T-helper 17 cell (primary cell): ENCODE results near the gene BPIFB2. TPM values are rescaled to one million over a fixed set of nuclear protein-coding genes. Genes with fewer than 3 reads are reported as not detected.

Source experiments
- ATAC-seq: fragments of 150-1000 bp; cut with Tn5 transposase; 2 replicates; pipeline ENCODE4 v1.10.0; 2021; ENCODE audit warnings: mild to moderate bottlenecking, moderate library complexity
- DNase-seq, 3 donors: peaks; one replicate each; pipeline versions ENCODE4 v3.0.0 to v3.0.0-alpha.2; 2020 to 2021
- H3K9me3 ChIP-seq: one replicate; pipeline ENCODE4 v1.7.0; 2013; ENCODE audit warnings: low read length, mild to moderate bottlenecking; ENCODE audit not compliant: control insufficient read depth, poor library complexity, severe bottlenecking
- H3K27ac Mint-ChIP-seq: one replicate; pipeline ENCODE4 v1.8.0; 2022; ENCODE audit warnings: mild to moderate bottlenecking, moderate library complexity, mixed read lengths
- H3K27me3 Mint-ChIP-seq: one replicate; pipeline ENCODE4 v1.8.0; 2022; ENCODE audit warnings: mixed read lengths
- H3K36me3 Mint-ChIP-seq: one replicate; pipeline ENCODE4 v1.8.0; 2022; ENCODE audit warnings: low read depth, mixed read lengths
- H3K4me1 Mint-ChIP-seq: one replicate; pipeline ENCODE4 v1.8.0; 2022; ENCODE audit warnings: mild to moderate bottlenecking, mixed read lengths
- H3K4me3 Mint-ChIP-seq: one replicate; pipeline ENCODE4 v1.8.0; 2022; ENCODE audit warnings: mild to moderate bottlenecking, moderate library complexity, mixed read lengths
- total RNA-seq, 4 donors: library from RNA in 2 of 4; stranded (reverse) in 2 of 4; gene quantifications; one replicate each; pipeline ENCODE4 v1.2.3 and lab custom pipeline; 2022 to 2026

Gene BPIFB2
- total RNA-seq, 2 donors from 2014 or later: not detected

- Mint-ChIP-seq H3K4me1 (peaks cover 12% of the 10 kb centered on the region), H3K4me3 (no peak overlapping the region), H3K36me3 (no peaks in the 10 kb centered on the region), H3K27me3 (no peaks in the 10 kb centered on the region), H3K27ac (no peak overlapping the region)
- DNase-seq (no peak), ATAC-seq (no peak)
- H3K9me3 ChIP-seq: no peaks in the 10 kb centered on the region
These were observed 7.8 kb upstream of the BPIFB2 start for GRCh38 chr20:32999603-33000250.

GRCh38 chr20:33000802-33001466 is 6.6 kb upstream of the BPIFB2 start:
- Mint-ChIP-seq H3K4me1 (peaks cover 12% of the 10 kb centered on the region), H3K27me3 (no peaks in the 10 kb centered on the region), H3K36me3 (no peaks in the 10 kb centered on the region), H3K27ac (peak overlapping the region; percentile 2), H3K4me3 (no peak overlapping the region)
- ATAC-seq: no peak
- no peak for DNase-seq
- no peaks in the 10 kb centered on the region for H3K9me3 ChIP-seq

- no peak for DNase-seq
- no peak for ATAC-seq
- no peaks in the 10 kb centered on the region for H3K9me3 ChIP-seq
- H3K4me3 Mint-ChIP-seq: no peak overlapping the region
- H3K27me3 Mint-ChIP-seq: no peaks in the 10 kb centered on the region
- H3K27ac Mint-ChIP-seq: peak overlapping the region; percentile 71
- no peaks in the 10 kb centered on the region for H3K36me3 Mint-ChIP-seq
- H3K4me1 Mint-ChIP-seq: peaks cover 12% of the 10 kb centered on the region
These were observed 5.3 kb upstream of the BPIFB2 start for GRCh38 chr20:33002087-33002808.

GRCh38 chr20:33004141-33004751 is 3.3 kb upstream of the BPIFB2 start, which contains the start of gene SUN5:
Gene SUN5, minus strand, starts transcription at chr20:33004433. Its CDS starts 93 bp downstream, at chr20:33004340.
- Mint-ChIP-seq H3K27me3 (no peaks in the 10 kb centered on the region), H3K4me1 (peaks cover 13% of the 10 kb centered on the region), H3K36me3 (no peaks in the 10 kb centered on the region), H3K4me3 (no peak within 1 kb of the TSS), H3K27ac (peak within 1 kb of the TSS; percentile 0)
- H3K9me3 ChIP-seq: no peaks in the 10 kb centered on the region
- DNase-seq: no peak
- ATAC-seq: no peak

GRCh38 chr20:33005132-33005566 is 2.4 kb upstream of the BPIFB2 start:
- no peaks in the 10 kb centered on the region for H3K27me3 Mint-ChIP-seq
- ATAC-seq (no peak), DNase-seq (no peak)
- H3K36me3 Mint-ChIP-seq: no peaks in the 10 kb centered on the region
- peak overlapping the region; percentile 0 for H3K27ac Mint-ChIP-seq
- no peak overlapping the region for H3K4me3 Mint-ChIP-seq
- no peaks in the 10 kb centered on the region for H3K9me3 ChIP-seq
- H3K4me1 Mint-ChIP-seq: peaks cover 11% of the 10 kb centered on the region

- H3K9me3 ChIP-seq: no peaks in the 10 kb centered on the region
- Mint-ChIP-seq H3K27me3 (no peaks in the 10 kb centered on the region), H3K4me1 (peaks cover 10% of the 10 kb centered on the region), H3K27ac (peak overlapping the region; percentile 12), H3K4me3 (no peak overlapping the region), H3K36me3 (no peaks in the 10 kb centered on the region)
- ATAC-seq (no peak), DNase-seq (no peak)
These were observed 1.4 kb upstream of the BPIFB2 start for GRCh38 chr20:33005908-33006775.

GRCh38 chr20:33006776-33007375 is 628 bp upstream of the BPIFB2 start:
- no peaks in the 10 kb centered on the region for H3K9me3 ChIP-seq
- H3K4me3 Mint-ChIP-seq: no peak overlapping the region
- no peak for ATAC-seq
- no peaks in the 10 kb centered on the region for H3K36me3 Mint-ChIP-seq
- no peak for DNase-seq
- peak overlapping the region; percentile 12 for H3K27ac Mint-ChIP-seq
- no peaks in the 10 kb centered on the region for H3K27me3 Mint-ChIP-seq
- peaks cover 7% of the 10 kb centered on the region for H3K4me1 Mint-ChIP-seq

GRCh38 chr20:33008336-33009213 is 1.1 kb downstream of the BPIFB2 start:
- DNase-seq (no peak), ATAC-seq (no peak)
- Mint-ChIP-seq H3K36me3 (no peaks in the 10 kb centered on the region), H3K27ac (no peak overlapping the region), H3K4me3 (no peak overlapping the region), H3K27me3 (no peaks in the 10 kb centered on the region), H3K4me1 (peaks cover 5% of the 10 kb centered on the region)
- H3K9me3 ChIP-seq: no peaks in the 10 kb centered on the region

GRCh38 chr20:33009214-33010132 is 2.0 kb downstream of the BPIFB2 start:
- no peaks in the 10 kb centered on the region for H3K27me3 Mint-ChIP-seq
- peak overlapping the region; percentile 43 for H3K27ac Mint-ChIP-seq
- H3K9me3 ChIP-seq: no peaks in the 10 kb centered on the region
- peaks cover 5% of the 10 kb centered on the region for H3K4me1 Mint-ChIP-seq
- no peaks in the 10 kb centered on the region for H3K36me3 Mint-ChIP-seq
- no peak for DNase-seq
- H3K4me3 Mint-ChIP-seq: no peak overlapping the region
- no peak for ATAC-seq

GRCh38 chr20:33010133-33010504 is 2.6 kb downstream of the BPIFB2 start:
- ATAC-seq (no peak), DNase-seq (no peak)
- Mint-ChIP-seq H3K4me3 (no peak overlapping the region), H3K27ac (peak overlapping the region; percentile 43), H3K27me3 (no peaks in the 10 kb centered on the region), H3K4me1 (peaks cover 5% of the 10 kb centered on the region), H3K36me3 (no peaks in the 10 kb centered on the region)
- H3K9me3 ChIP-seq: no peaks in the 10 kb centered on the region
